ENCODE measurements around the gene ABCC5.

Gene ABCC5

GRCh38 chr3:183975981-183976662, 41.6 kb downstream of the ABCC5 start:
- no peak for DNase-seq (ENCODE audit: low spot score)

- DNase-seq (ENCODE audit: low spot score) = no peak
These were observed 48.9 kb downstream of the ABCC5 start for GRCh38 chr3:183968666-183969245.

- DNase-seq (ENCODE audit: low spot score) = no peak
These were observed 50.0 kb downstream of the ABCC5 start for GRCh38 chr3:183967693-183968092.

GRCh38 chr3:183966361-183966791, 51.3 kb downstream of the ABCC5 start:
- DNase-seq (ENCODE audit: low spot score) = no peak

- DNase-seq (ENCODE audit: low spot score) = no peak
These were observed 54.9 kb downstream of the ABCC5 start for GRCh38 chr3:183962807-183963206.

GRCh38 chr3:183959214-183959613, 58.5 kb downstream of the ABCC5 start:
- DNase-seq (ENCODE audit: low spot score) = no peak

- no peak for DNase-seq (ENCODE audit: low spot score)
These were observed 58.9 kb downstream of the ABCC5 start for GRCh38 chr3:183958775-183959174.

GRCh38 chr3:183958226-183958625, 59.5 kb downstream of the ABCC5 start:
- DNase-seq (ENCODE audit: low spot score) = no peak

GRCh38 chr3:183954875-183955274, 62.8 kb downstream of the ABCC5 start:
- DNase-seq (ENCODE audit: low spot score) = no peak

- no peak for DNase-seq (ENCODE audit: low spot score)
These were observed 64.1 kb downstream of the ABCC5 start for GRCh38 chr3:183953471-183954070.

- no peak for DNase-seq (ENCODE audit: low spot score)
These were observed 66.2 kb downstream of the ABCC5 start for GRCh38 chr3:183951459-183951858.

GRCh38 chr3:183949690-183950089, 68.0 kb downstream of the ABCC5 start:
- DNase-seq (ENCODE audit: low spot score) = no peak

- DNase-seq (ENCODE audit: low spot score) = no peak
These were observed 71.6 kb downstream of the ABCC5 start for GRCh38 chr3:183946037-183946436.

- no peak for DNase-seq (ENCODE audit: low spot score)
These were observed 72.9 kb downstream of the ABCC5 start for GRCh38 chr3:183944775-183945174.

GRCh38 chr3:183943739-183944138, 73.9 kb downstream of the ABCC5 start:
- DNase-seq (ENCODE audit: low spot score) = no peak

GRCh38 chr3:183941216-183941615, 76.5 kb downstream of the ABCC5 start:
- DNase-seq (ENCODE audit: low spot score) = no peak

GRCh38 chr3:183937601-183938286, 79.9 kb downstream of the ABCC5 start:
- DNase-seq (ENCODE audit: low spot score) = no peak

- no peak for DNase-seq (ENCODE audit: low spot score)
These were observed 84.5 kb downstream of the ABCC5 start for GRCh38 chr3:183933160-183933559.

- no peak for DNase-seq (ENCODE audit: low spot score)
These were observed 85.8 kb downstream of the ABCC5 start for GRCh38 chr3:183931881-183932280.

- DNase-seq (ENCODE audit: low spot score) = no peak
These were observed 87.6 kb downstream of the ABCC5 start for GRCh38 chr3:183930086-183930485.

GRCh38 chr3:183927059-183927458, 90.6 kb downstream of the ABCC5 start:
- DNase-seq (ENCODE audit: low spot score) = no peak

GRCh38 chr3:183924956-183925355, 92.7 kb downstream of the ABCC5 start:
- DNase-seq (ENCODE audit: low spot score) = no peak

GRCh38 chr3:183924543-183924942, 93.1 kb downstream of the ABCC5 start:
- DNase-seq (ENCODE audit: low spot score) = no peak
